ENCODE results near the gene ARHGAP21.

DNA sequence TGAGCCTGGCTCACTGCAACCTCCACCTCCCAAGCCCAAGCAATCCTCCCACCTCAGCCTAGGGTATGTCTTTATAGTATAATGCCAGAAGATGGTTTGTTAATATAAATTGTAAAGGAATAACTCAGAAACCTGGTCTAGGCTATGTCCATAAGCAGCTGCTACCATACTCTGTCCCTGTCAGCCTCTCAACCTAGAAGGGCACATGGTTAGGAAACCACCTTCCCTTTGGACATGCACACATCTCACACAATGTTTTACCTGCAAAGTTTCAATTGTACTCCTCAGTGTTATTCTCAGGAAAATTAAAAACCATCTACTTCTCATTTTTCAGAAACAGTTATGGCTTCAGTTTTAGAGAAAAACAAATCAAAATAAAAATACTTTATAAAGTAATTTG lies 40.1 kb downstream of the ARHGAP21 start:
- TF ChIP-seq, protein P1, sequence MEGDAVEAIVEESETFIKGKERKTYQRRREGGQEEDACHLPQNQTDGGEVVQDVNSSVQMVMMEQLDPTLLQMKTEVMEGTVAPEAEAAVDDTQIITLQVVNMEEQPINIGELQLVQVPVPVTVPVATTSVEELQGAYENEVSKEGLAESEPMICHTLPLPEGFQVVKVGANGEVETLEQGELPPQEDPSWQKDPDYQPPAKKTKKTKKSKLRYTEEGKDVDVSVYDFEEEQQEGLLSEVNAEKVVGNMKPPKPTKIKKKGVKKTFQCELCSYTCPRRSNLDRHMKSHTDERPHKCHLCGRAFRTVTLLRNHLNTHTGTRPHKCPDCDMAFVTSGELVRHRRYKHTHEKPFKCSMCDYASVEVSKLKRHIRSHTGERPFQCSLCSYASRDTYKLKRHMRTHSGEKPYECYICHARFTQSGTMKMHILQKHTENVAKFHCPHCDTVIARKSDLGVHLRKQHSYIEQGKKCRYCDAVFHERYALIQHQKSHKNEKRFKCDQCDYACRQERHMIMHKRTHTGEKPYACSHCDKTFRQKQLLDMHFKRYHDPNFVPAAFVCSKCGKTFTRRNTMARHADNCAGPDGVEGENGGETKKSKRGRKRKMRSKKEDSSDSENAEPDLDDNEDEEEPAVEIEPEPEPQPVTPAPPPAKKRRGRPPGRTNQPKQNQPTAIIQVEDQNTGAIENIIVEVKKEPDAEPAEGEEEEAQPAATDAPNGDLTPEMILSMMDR (conservative IDR thresholded peaks at IDR 0.05) = no peak
- no peak for TF ChIP-seq EZH2 (IDR thresholded peaks at IDR 0.05; ENCODE audit: low read depth)
